ENCODE data around the gene CNKSR2.

Gene CNKSR2

GRCh38 chrX:21674430-21675186 is 300.4 kb downstream of the CNKSR2 start:
- no peak for DNase-seq (ENCODE audit: low spot score)

DNA sequence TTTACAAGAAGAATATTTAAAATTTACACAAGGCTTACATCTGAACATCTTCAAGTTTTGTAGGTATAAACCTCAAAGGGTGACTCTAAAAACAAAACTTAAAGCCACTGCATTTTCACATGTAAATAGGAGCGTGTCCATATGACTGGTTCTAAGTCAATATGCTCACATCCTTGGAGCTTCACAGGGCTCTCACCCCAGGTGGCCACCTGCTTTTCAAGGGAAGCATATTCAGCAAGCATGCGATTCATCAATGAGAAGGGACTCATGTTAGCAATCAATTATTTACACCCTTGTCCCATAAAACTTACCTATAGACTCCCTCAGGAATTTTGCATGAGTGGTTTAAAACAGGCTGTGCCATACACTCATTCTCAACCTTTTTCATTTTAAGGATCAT is 301.7 kb downstream of the CNKSR2 start:
- no peak for DNase-seq (ENCODE audit: low spot score)

GRCh38 chrX:21678048-21678612 is 303.9 kb downstream of the CNKSR2 start:
- DNase-seq (ENCODE audit: low spot score): no peak

DNA sequence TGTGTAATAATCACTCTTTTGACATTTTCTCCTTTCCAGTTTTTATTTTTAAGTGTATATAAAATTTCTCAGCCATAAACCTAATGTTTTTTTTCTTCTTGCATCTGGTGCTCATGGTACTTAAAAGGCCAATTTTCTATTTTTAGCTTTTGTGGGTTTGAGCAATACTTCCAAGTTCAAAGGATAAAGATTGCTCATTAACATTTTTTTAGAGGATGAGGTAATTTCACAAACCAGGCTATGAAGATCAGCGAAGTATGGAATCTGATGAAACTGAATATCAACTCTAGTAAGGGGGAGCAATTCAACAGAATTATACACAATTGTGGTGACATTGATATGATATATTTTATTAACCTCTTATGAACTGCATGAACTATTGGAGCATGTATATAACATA is 309.7 kb downstream of the CNKSR2 start:
- DNase-seq (ENCODE audit: low spot score): peak; percentile 35

GRCh38 chrX:21691512-21692018 is 317.3 kb downstream of the CNKSR2 start:
- DNase-seq (ENCODE audit: low spot score): no peak

GRCh38 chrX:21698272-21698671 is 324.1 kb downstream of the CNKSR2 start:
- DNase-seq (ENCODE audit: low spot score): no peak

GRCh38 chrX:21699136-21699535 is 324.9 kb downstream of the CNKSR2 start:
- DNase-seq (ENCODE audit: low spot score): no peak

GRCh38 chrX:21700275-21700674 is 326.1 kb downstream of the CNKSR2 start:
- DNase-seq (ENCODE audit: low spot score): no peak

DNA sequence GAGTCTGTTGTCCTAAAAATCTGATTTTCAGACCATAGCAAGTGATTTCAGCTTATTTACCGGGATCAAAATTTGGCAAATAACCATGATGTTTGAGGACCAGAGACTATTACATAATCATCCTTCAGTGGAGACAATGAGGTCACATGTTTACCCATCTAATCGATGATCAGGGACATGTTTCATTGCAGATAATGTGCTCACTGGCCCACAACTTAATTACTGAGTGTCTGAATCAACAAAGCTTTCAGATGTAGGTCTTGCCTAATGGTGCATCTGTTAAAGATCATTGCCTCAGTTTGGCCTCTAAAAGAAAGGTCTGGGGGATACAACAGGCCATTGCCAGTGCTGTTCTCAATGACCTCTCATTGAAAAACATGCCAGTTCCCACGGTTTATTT is 326.7 kb downstream of the CNKSR2 start:
- no peak for DNase-seq (ENCODE audit: low spot score)

DNA sequence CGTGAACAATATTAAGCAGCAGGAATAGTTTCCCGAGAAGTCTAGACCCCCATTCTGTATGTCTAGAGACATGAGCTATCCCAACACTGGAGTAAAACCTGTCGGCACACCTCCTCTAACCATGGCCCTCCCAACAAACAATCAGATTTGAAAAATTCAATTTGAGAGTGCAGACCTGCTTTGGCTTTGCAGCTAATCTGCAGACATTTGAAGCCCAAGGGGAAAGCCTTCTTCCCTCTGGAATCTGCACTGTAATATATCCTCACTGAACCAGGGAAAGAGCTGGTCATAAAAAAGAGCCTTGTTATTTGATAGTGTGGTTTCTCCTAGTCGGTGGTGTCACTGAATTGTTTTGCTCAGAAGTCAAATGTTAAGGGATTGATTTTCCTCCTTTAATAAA is 328.5 kb downstream of the CNKSR2 start:
- no peak for DNase-seq (ENCODE audit: low spot score)
